Stimulated activated CD4-positive, alpha-beta T cell treated with anti-CD3 and anti-CD28 coated beads, Interleukin-1b, Interleukin-23, amount 100 ng/mL, for 24 hours (primary cell): ENCODE measurements around the gene RBM44.
"Not testable (repeated sequence)": the region's sequence is repeated elsewhere in the genome, so short reads cannot be mapped to it uniquely, and the experiment has no call there.

Experiments used
- DNase-seq, 4 experiments: peaks; one replicate each; pipeline ENCODE4 v3.0.0-alpha.2; 2020; ENCODE audit warnings: low read depth in 4 of 4, low spot score in 1 of 4

RBM44 gene

DNA sequence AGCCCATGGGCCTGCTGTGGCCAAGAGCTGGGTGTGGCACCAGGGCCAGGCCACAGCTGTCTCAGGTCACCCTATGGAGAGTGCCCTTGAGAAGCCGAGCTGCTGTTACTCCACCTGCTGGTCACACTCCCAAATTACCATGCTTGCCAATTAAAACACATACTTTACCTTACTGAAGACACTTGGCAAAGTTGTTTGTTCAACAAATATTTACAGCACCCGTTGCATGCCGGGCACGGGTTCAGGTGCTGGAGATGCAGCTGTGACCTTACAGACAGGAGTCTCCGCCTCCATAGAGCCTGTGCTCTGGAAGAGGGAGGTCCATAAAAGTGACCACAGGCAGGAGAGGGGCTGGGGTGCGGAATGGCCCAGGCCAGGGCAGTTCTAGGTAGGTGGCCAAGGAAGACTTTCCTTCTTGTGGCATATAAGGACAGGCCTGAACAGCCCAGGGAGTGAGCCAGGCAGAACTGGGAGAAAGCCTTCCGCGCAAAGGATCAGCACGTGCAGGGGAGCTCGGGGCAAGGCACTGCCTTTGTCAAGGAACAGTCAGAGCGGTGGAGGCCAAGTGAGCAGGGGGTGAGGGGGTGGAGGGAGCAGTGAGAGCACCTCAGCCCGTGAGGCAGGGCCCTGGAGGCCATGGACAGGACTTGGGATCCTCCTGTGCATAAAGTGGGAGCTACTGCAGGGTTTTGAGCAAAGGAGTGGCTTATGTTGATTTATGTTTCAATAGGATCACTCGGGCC is 23.6 kb upstream of the RBM44 start:
- DNase-seq: peak; percentile 7 to 22 (median 16)

DNA sequence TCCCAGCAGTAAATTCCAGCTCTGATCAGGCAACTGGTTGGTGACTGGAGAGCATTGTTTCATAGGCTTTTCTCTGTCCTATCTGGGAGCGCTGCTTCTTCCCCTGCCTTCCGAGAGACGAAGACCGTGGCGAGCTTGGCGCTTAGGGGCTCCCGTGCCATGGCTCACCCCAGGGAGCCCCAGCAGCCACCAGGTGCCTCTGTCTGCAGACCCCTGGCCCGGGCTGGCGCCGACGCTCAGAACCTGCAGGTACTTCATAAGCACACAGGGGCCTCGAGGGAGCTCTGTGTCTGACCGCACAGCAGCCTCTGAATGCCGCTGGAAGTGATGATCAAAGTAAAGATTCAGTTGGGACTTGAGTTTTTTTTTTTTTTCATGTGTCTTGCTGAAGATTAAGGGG is 19.1 kb upstream of the RBM44 start:
- no peak for DNase-seq

DNA sequence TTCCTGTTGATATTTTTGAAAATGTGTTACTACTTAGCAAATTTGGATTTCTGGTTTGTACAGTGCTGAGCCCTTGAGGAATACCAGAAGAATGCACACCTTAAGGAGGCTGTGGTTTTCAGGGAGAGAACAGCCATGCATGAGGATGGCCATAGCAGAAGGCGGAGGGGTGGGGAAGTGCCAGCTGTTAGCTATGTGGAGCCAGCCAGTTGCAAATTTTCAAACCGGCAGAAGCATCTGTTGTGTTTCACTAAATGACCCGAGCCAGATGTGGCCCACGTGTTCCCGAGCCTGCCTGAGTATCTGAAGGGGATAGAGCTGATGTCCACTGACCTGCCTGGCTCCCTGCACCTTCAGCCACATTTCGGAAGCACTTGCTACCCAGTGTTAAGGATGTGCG is 16.4 kb upstream of the RBM44 start:
- DNase-seq: no peak

DNA sequence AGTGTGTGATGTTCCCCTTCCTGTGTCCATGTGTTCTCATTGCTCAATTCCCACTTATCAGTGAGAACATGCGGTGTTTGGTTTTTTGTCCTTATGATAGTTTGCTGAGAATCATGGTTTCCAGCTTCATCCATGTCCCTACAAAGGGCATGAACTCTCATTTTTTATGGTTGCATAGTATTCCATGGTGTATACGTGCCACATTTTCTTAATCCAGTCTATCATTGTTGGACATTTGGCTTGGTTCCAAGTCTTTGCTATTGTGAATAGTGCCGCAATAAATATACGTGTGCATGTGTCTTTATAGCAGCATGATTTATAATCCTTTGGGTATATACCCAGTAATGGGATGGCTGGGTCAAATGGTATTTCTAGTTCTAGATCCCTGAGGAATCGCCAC is 14.9 kb upstream of the RBM44 start:
- not testable (repeated sequence) for DNase-seq

DNA sequence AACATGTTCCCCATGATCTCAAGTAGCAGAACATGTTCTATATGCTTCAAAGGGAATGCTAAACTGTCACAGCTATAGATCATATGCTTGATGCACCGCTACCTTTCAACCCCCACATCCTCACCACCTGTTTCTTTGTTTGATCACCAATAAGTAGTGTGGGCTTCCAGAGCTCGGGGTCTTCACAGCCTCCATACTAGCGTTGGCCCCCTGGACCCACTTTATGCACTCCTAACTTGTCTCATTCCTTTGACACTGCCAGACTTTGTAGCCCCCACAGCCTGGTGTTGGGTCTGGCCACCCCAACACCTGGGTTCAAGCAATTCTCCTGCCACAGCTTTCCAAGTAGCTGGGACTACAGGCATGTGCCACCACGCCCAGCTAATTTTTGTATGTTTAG is 11.6 kb upstream of the RBM44 start:
- no peak for DNase-seq

DNA sequence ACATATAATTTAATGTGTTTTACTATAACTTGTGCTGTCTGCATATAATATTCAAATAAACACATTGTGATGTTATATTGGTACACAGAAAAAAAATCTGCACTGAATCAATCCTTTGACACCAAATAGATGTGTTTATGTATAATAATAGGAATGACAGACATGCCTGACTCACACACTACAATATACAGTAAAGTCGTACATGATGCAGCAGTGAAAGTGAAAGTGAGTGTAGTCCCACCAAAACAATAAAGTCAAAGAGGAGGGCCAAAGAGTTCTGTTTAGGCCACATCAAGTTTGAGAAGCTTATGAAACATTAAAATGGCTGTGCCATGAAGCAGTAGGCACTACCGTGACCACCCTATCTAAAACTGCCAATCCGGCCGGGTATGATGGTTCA is 8.2 kb upstream of the RBM44 start:
- no peak for DNase-seq

DNA sequence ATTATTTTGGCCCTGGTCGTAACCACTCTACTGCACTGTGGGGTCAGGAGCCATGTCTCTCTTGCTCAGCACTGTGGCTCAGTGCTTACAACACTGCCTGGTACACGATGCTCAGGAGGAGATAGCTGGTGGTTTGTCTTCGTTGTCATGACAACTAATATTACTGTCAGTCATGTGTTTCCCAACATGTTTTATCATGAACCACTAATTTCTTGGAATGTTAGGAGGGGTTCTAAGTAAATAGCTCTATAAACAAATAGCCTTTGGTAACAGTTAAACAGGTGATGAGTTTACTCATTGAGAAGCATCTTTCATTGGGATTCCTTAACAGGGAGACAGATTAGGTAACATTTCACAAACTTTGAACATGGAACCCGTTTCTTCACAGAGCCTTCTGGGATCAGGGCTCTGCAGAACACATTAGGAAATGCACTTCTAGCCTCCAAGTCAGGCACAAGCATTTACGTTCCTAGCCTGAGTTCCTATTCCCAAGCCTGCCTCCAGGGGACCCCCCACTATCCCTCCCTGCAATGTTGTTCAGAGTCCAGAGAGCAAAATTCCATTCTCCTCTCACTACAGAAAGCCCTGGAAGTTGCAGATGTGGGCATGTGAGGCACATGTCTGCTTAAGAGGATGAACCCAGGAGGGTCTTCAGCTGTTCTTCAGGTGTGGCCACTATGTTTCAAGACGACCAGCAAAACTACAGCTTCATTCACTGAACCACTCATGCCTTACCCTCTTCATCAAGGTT is 6.4 kb upstream of the RBM44 start:
- DNase-seq: no peak

DNA sequence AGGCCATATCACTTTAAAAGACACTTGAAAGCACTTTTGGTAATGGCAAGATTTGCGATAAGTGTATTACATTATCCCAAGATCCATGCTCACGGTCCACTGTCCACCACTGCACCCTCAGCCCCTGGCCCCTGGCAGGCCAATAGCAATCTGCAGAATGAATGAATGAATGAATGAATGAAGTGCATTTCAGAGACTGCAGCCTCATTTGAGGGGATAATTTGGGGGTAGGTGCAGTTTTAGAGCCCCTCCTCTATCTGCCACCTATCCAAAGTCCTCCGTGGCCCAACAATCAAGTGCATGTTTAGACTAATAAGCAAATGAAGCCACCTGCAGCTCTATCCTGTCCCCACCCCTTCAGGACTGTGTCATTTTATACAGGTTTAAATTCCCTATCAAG is 1.3 kb upstream of the RBM44 start:
- DNase-seq: no peak

DNA sequence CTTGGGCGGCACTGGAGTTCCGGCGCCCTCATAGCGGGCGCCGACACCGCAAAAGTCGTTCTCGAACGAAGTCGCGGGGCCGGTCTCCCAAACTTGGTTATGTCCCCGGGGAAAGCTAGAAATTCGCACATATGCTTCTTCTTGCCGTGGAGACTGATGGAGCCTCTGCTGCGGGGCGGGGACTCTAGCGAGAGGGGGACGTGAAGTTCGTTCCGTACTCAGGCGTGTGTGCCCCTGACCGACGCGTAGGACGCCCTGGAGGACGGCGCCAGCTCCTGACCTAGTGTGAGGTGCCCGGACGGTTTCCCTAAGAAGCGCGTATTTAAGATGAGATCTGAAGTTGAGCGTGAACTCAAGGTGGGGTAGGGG is 465 bp downstream of the RBM44 start:
- DNase-seq: no peak

DNA sequence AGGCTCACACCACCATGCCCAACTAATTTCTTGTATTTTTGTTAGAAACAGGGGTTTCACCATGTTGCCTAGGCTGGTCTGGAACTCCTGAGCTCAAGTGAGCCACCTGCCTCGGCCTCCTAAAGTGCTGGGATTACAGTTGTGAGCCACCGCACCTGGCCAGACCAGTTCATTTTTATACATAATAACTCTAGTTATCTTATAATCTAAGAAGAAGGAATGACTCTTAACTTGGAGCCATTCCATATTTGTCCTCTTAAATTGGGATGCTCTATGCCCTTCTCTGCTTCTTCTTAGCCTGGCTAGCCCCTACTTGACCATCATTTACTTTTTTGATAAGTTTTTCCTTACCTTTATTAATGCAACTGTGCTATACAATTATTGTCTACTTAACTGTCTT is 2.9 kb downstream of the RBM44 start:
- DNase-seq: no peak

DNA sequence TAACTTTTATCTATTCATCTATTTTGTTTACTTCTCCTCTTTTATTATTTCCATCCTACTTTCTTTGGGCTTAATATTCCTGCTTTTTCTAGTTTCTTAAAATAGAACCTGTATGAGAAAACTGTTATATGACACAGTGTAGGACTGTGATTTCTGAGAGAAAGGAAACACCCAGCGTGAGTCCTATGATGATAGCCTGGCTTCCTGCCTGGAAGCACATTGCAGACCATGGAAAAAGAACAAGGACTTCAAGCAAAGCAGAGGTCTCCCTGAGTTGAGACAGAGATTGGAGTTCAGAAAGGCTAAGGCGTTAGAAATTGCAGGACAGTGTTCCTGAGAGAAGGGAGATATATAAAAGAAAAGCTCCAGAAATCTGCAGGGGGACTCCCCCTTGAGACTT is 7.8 kb downstream of the RBM44 start:
- DNase-seq: no peak

DNA sequence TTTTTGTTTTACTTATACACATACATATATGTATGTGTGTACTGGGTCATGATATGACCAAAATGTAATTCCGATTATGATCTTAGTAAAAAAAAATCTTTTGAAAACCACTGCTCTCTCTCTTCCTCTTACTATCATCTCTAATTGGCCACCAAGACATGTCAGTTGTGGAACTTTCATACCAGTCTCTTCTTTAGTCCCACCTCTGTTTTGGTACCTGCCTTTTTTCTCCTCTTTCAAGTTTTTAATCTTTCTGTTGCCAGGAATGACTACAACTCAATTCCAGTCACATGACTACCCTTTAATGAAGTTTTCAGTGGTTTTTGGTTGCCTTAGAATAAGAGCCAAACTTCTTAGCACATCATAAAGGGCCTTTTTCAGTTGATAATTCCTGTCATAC is 17.1 kb downstream of the RBM44 start:
- DNase-seq: no peak

DNA sequence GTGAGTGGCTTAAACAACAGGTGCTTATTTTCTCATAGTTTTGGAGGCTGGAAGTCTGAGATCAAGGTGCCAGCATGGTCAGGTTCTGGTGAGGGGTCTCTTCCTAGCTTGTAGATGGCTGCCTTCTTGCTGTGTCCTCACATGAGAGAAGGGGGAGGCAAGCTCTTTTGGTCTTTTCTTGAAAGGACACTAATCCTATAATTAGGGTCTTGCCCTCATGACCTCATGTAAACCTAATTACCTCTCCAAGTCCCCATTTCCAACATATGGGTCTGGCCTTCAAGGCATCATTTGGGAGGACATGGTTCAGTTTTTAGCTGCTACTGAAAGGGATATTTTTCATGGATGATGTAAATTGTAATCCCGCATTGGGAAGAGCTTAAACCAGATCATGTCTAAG is 18.0 kb downstream of the RBM44 start:
- DNase-seq: no peak

DNA sequence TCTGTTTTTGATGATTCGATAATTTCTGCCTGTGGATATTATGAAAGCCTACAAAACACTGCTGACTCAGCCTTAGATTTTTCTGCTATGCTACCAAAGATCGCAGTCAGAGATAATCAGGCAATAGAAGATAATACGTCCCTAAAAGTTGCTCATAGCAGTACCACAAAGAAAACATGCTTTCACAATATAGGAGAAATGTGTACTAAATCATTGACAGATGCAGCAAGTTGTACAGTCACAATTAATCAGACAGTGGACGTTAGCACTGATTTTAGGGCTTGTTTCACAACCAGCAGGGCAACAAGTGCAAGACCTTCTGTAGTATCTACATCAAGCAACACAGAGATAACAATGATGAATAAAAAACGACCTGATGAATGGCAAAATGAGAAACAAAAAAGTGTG is 19.5 kb downstream of the RBM44 start:
- no peak for DNase-seq

DNA sequence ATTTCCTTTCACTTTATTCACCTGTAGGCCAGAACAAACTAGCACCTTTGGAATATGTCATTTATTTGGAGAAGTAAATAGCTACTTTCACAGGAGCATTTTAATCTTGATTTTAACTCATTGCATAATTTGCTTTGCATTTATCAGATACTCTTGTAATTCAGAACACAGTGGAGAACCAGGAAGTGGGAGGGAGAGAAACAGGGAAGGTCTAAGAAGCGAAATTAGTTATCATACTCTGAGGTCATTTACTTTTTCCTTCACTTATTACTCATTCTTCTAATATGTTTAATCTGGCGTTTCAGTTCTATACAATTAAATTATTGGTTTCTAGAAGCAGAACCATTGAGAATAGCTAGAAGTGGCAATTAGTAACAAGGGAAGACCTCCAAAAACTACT is 20.7 kb downstream of the RBM44 start:
- DNase-seq: no peak

DNA sequence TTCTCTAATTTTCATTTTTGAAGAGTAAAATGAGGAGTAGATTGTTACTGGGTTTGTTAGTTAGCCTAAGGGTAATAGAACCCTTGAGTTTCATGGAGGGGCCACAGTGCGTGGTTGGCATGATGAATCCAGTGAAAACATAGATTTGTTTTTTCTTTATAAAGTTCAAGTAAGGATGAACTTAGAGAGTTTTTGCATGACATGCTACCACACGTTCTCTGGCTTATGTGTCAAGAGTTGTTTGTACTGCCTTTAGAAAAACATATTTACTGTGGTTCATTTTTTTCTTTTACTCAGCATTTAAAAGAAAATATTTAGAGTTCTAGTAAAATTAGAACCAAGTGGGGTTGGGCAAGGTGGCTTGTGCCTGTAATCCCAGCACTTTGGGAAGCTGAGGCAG is 21.8 kb downstream of the RBM44 start:
- no peak for DNase-seq

DNA sequence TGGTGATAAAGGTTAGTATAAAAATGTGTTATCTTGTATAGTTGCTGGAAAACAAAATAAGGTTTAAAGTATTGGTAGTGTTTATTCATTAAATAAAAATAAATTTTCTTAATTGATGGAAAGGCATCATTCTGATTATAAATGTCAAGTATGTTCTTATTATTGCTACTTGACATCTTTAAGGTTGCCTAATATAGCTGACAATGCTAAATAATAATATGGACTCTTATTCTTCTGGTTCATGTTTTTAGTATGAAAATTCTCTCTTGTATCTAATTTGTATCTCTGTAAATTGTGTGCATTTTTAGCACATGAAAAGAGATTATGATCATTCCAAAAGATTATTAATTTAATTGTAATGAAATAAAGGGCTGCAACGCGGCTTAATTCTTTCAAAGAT is 25.0 kb downstream of the RBM44 start:
- no peak for DNase-seq

DNA sequence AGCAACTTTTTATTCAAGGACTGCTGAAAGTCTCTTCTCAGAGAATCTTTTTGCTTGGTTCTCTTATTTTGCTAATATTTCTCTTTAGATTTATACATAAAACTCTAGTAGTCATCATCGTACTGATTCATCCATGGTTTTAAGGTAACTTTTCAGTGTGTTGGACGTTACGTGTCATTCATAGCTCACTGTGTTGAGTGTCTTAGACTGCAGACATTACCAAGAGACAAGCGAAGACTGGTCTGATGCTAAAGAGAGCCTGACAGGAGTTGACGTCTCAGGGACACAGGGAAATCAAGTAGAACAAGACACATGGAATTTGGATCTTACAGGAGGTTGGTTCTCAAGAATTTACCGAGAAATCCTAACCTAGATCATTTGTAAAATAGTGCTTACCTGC is 25.5 kb downstream of the RBM44 start:
- no peak for DNase-seq

DNA sequence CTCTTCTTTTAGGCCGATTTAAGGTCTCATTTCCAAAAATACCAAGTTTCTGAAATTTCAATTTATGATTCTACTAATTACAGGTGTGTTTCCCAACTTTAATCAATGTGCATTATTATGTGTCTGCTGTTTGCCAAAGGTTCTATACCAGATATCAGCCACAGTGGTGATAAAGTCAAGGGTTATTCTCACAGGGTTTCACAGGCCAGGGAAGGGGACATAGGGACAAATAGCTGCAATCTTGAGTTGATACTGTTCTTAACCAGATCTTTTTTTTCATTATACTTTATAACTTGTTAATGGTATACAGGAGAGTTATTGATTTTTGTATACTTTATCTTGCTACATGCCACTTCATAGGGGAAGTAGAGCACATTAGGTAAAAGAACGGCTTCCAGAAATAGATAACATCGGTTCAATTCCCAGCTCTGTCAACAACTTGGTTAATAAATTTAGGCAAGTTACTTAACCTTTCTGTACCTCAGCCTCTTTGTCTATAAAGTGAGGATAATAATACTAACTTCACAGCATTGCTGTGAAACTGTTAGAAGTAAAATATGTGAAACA is 28.9 kb downstream of the RBM44 start:
- no peak for DNase-seq

DNA sequence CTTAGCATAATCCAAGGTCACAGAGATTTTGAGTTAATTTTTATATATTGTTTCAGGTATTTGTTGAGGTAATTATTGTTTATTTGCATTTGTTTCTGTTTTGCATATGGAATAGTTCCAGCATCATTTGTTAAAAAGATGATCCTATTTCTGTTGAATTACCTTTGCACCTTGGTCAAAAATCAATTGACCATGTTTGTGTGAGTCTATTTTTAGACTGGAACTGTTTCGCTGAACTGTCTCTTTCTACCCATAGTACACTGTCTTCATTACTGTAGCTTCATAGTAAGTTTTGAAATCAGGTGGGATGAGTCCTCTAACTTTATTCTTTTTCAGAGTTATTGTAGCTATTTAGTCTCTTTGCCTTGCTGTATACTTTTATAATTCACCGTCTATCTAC is 31.9 kb downstream of the RBM44 start:
- DNase-seq: no peak

DNA sequence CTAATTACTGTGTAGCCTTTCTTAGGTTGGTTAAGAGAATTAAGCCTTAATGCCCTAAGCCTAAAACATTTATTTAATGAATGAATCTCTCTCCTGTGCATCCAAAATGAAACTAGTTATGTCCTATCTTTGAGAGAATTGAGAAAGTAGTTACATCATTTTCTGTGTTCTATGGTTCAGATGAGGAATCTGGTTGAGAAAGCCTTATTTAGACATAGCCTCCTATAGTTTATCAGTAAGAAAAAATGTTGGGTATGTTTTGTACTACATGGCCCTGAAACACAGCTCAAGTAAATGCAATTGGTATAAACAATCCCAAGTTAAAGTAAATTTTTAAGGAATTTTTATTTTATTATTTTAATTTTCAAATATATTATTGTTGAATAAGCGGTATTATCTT is 35.0 kb downstream of the RBM44 start:
- no peak for DNase-seq

DNA sequence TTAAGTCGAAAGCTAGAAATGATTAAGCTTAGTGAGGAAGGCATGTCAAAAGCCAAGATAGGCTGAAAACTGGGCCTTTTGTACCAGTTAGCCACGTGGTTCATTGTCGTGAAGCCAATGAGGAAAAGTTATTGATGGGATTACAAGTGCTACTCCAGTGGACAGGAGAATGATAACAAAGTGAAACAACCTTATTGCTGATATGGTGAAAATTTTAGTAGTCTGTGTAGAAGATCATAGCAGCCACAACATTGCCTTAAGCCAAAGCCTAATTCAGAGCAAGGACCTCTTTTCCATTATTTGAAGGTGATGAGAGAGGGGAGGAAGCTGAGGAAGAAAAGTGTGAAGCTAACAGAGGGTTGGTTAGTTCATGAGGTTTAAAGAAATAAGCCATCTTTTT is 36.8 kb downstream of the RBM44 start:
- DNase-seq: no peak

DNA sequence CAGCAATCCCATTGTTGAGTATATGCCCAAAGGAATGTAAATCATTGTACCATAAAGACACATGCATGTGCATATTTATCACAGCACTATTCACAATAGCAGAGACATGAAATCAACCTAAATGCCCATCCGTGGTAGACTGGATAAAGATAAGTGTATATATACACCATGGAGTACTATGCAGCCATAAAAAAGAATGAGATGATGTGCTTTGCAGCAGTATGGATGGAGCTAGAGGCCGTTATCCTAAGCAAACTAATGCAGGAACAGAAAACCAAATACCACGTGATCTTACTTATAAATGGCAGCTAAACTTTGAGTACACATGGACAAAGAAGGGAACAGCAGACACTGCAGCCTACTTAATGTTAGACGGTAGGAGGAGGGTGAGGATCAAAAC is 42.5 kb downstream of the RBM44 start:
- DNase-seq: no peak
